Activated CD4-positive, CD25-positive, alpha-beta regulatory T cell treated with anti-CD3 and anti-CD28 coated beads, Interleukin-2, amount 50 U/mL, for 16 hours (primary cell): ENCODE measurements around the gene MMEL1.
"Not testable (repeated sequence)": the region's sequence is repeated elsewhere in the genome, so short reads cannot be mapped to it uniquely, and the experiment has no call there.

Source experiments
- DNase-seq: peaks from one replicate; pipeline ENCODE4 v3.0.0-alpha.2; 2020; ENCODE audit warnings: low read depth, low spot score

The MMEL1 gene

GRCh38 chr1:2591581-2592261, 41.1 kb downstream of the MMEL1 start:
- no peak for DNase-seq

GRCh38 chr1:2591233-2591580, 41.6 kb downstream of the MMEL1 start:
- no peak for DNase-seq

- DNase-seq, result no peak
Measured at GRCh38 chr1:2590233-2591141, 42.3 kb downstream of the MMEL1 start.

- no peak for DNase-seq
Measured at GRCh38 chr1:2589431-2590232, 43.2 kb downstream of the MMEL1 start.

- no peak for DNase-seq
Measured at GRCh38 chr1:2588661-2589430, 44.0 kb downstream of the MMEL1 start.

GRCh38 chr1:2587860-2588571, 44.8 kb downstream of the MMEL1 start:
- DNase-seq, result no peak

- no peak for DNase-seq
Measured at GRCh38 chr1:2587071-2587859, 45.6 kb downstream of the MMEL1 start.

- peak; percentile 89 for DNase-seq
Measured at GRCh38 chr1:2586154-2587070, 46.4 kb downstream of the MMEL1 start, which contains the start of gene PRXL2B. TSS of gene PRXL2B (plus strand) at chr1:2586777. CDS start at chr1:2586886, 109 bp downstream.

GRCh38 chr1:2585318-2586092, 47.3 kb downstream of the MMEL1 start:
- peak; percentile 39 for DNase-seq

- DNase-seq, result no peak
Measured at GRCh38 chr1:2584686-2585317, 48.0 kb downstream of the MMEL1 start.

- DNase-seq, result no peak
Measured at GRCh38 chr1:2583871-2584351, 48.9 kb downstream of the MMEL1 start.

- no peak for DNase-seq
Measured at GRCh38 chr1:2583331-2583791, 49.5 kb downstream of the MMEL1 start.

GRCh38 chr1:2582391-2582790, 50.4 kb downstream of the MMEL1 start:
- DNase-seq, result no peak

GRCh38 chr1:2580691-2581090, 52.1 kb downstream of the MMEL1 start:
- DNase-seq, result no peak

- DNase-seq, result no peak
Measured at GRCh38 chr1:2578758-2579118, 54.1 kb downstream of the MMEL1 start.

- not testable (repeated sequence) for DNase-seq
Measured at GRCh38 chr1:2577565-2578075, 55.2 kb downstream of the MMEL1 start.
